HG02938 (cell line): ENCODE results near the gene SRPK1.

Experiments
- ATAC-seq: cut with Tn5 transposase; IDR thresholded peaks from one replicate; pipeline ENCODE4 v1.9.1; 2021; ENCODE audit warnings: mild to moderate bottlenecking, moderate library complexity; ENCODE audit not compliant: unreplicated experiment

Gene SRPK1

DNA sequence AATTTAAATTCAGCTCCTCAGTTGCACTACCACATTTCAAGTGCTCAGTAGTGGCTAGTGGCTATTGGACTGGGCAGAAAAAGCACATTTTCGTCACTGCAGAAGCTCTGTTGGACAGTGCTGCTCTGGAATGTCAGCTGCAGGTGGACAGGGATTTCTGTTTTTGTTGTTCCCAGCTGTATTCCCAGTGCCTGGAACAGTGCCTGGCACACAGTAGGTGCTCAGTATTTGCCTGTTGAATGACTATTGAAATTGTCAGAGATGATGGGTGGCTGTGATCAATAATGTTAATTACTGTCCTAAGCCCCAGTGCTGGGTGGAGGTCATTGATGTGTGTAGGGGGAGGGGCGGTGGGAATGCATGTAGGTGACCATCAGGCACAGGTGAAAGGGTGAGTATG is 134.6 kb downstream of the SRPK1 start:
- no peak for ATAC-seq

DNA sequence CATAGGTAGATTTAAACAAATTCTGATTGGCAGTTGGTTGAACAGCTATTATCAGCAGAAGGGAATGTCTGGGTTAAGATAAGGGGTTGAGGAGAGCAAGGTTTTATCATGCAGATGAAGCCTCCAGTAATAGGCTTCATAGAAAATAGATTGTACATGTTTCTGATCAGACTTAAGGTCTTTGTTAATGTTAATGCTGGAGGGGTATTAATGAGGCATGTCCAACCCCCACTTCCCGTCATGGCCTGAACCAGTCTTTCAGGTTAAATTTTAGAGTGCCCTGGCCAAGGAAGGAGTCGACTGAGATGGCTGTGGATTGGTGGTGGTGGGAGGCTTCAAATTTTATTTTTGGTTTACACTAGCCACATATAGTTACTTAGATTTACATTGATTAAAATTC is 136.7 kb downstream of the SRPK1 start:
- ATAC-seq: no peak
